ENCODE measurements around the gene DEPDC1B.

- peak; percentile 21 to 41 (median 28) for TF ChIP-seq CTCF (IDR thresholded peaks at IDR 0.05)
- no peak for TF ChIP-seq POLR2A (IDR thresholded peaks at IDR 0.05)
Measured at GRCh38 chr5:60677850-60678664, 21.9 kb downstream of the DEPDC1B start.

Measured in uterus (tissue), 2 donors.